ENCODE data around the gene NCAPG.
A peak's percentile ranks its signal among the peaks of the same experiment; 100 is the strongest.

Gene NCAPG

GRCh38 chr4:17794730-17795129, 16.0 kb upstream of the NCAPG start:
- H3K4me3 ChIP-seq (replicated peaks; ENCODE audit: low read depth, low read length): no peak overlapping the region
- no peak for DNase-seq (ENCODE audit: low read depth)
- TF ChIP-seq, protein P1, sequence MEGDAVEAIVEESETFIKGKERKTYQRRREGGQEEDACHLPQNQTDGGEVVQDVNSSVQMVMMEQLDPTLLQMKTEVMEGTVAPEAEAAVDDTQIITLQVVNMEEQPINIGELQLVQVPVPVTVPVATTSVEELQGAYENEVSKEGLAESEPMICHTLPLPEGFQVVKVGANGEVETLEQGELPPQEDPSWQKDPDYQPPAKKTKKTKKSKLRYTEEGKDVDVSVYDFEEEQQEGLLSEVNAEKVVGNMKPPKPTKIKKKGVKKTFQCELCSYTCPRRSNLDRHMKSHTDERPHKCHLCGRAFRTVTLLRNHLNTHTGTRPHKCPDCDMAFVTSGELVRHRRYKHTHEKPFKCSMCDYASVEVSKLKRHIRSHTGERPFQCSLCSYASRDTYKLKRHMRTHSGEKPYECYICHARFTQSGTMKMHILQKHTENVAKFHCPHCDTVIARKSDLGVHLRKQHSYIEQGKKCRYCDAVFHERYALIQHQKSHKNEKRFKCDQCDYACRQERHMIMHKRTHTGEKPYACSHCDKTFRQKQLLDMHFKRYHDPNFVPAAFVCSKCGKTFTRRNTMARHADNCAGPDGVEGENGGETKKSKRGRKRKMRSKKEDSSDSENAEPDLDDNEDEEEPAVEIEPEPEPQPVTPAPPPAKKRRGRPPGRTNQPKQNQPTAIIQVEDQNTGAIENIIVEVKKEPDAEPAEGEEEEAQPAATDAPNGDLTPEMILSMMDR (IDR thresholded peaks at IDR 0.05; ENCODE audit: low read length, missing control alignments): no peak

DNA sequence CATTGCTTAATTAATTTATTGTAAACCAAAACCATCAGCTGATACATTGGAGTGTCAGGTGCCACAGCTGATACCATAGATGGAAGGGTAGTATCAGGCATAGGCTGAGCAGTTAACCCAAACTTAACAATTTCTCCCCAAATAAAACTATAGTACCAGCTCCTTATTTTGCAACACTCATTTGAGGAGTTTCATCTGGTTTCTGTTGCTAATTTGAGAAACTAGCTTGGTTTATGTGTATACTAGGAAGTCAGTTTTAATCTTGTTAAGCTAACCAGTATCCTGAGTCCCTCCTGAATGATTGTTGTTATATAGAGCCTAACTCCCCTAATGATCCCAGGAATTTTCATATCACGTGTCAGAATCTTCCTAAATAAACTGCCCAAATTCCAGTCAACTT, 13.0 kb upstream of the NCAPG start:
- TF ChIP-seq, protein P1 (IDR thresholded peaks at IDR 0.05; ENCODE audit: low read length, missing control alignments): no peak
- H3K4me3 ChIP-seq (replicated peaks; ENCODE audit: low read depth, low read length): no peak overlapping the region
- DNase-seq (ENCODE audit: low read depth): no peak

DNA sequence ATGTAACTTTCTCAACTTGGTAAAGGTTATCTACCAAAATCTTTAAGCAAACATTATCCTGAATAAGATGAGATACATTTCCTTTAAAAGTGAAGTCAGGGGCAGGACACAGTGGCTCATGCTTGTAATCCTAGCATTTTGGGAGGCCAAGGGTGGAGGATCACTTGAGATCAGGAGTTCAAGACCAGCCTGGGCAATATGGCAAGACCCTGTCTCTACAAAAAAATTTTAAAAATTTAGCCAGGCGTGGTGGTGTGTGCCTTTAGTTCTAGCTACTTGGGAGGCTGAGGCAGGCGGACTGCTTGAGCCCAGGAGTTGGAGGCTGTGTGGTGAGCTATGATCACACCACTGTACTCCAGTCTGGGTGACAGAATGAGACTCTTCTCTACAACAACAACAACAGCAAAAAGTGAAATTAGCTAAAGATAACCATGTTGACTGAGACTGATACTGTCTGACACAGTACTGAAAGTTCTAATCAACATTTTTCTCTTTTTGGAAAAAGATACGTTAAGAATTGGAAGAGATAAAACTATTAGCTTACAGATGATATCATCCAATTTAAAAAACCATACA, 5.1 kb upstream of the NCAPG start:
- TF ChIP-seq, protein P1 (IDR thresholded peaks at IDR 0.05; ENCODE audit: low read length, missing control alignments): no peak
- H3K4me3 ChIP-seq (replicated peaks; ENCODE audit: low read depth, low read length): no peak overlapping the region
- DNase-seq (ENCODE audit: low read depth): no peak

DNA sequence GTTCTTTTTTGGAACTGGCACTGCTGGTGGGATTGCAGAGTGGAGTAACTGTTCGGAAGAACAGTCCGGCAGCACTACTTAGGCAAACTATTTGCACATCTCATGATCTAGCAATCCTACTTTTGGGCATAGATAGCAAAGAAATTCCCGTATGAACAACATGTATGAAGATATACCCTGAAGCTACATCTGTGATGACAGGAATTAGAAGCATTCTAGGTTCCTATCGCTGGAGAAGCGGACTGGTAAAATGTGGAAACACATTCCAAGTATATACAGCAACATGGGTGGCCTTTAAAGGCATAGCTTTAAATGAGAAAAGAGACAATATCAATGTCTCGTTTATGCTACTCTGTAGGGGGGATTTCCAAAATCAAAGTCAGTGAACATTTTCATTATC, 3.3 kb upstream of the NCAPG start:
- peak overlapping the region; percentile 88 for H3K4me3 ChIP-seq (replicated peaks; ENCODE audit: low read depth, low read length)
- TF ChIP-seq, protein P1 (IDR thresholded peaks at IDR 0.05; ENCODE audit: low read length, missing control alignments): no peak
- DNase-seq (ENCODE audit: low read depth): no peak

GRCh38 chr4:17809667-17810066, 1.1 kb upstream of the NCAPG start:
- TF ChIP-seq, protein P1 (IDR thresholded peaks at IDR 0.05; ENCODE audit: low read length, missing control alignments): no peak
- DNase-seq (ENCODE audit: low read depth): no peak
- H3K4me3 ChIP-seq (replicated peaks; ENCODE audit: low read depth, low read length): peak overlapping the region; percentile 88

- peak overlapping the region; percentile 88 for H3K4me3 ChIP-seq (replicated peaks; ENCODE audit: low read depth, low read length)
Measured at GRCh38 chr4:17811078-17811603, 362 bp downstream of the NCAPG start.

More at GRCh38 chr4:17811078-17811603, 362 bp downstream of the NCAPG start:
- DNase-seq (ENCODE audit: low read depth): no peak
- TF ChIP-seq, protein P1 (IDR thresholded peaks at IDR 0.05; ENCODE audit: low read length, missing control alignments): no peak

Data from fibroblast of pulmonary artery (primary cell).